SK-N-DZ (cell line): Measurements from ENCODE around the gene NEK10. TPM values are rescaled to one million over a fixed set of nuclear protein-coding genes. Genes with fewer than 3 reads are reported as not detected.
"Not testable (repeated sequence)": the region's sequence is repeated elsewhere in the genome, so short reads cannot be mapped to it uniquely, and the experiment has no call there.

Source experiments
- DNase-seq: peaks from one replicate; pipeline ENCODE4 v3.0.0-alpha.2; 2015; ENCODE audit warnings: low spot score
- polyA plus RNA-seq, 2 experiments: library from polyadenylated mRNA; depleted of rRNA; stranded (reverse); fragments of >200 nt; gene quantifications; 2 replicates each; pipeline ENCODE4 v1.2.3, GENCODE V29; 2014

Gene NEK10
- 0.23 and 0.93 TPM in 2 replicates for polyA plus RNA-seq (2014; cell fraction: cytosol; rRNA removed)
- 2.1 and 2.4 TPM in 2 replicates for polyA plus RNA-seq (2014; cell fraction: nucleus; rRNA removed)

- peak; percentile 93 for DNase-seq
Measured at GRCh38 chr3:27368831-27369607, at the start of gene NEK10. Gene NEK10 (minus strand): TSS chr3:27369383. CDS start chr3:27352882, 16,501 bp downstream.

- no peak for DNase-seq
Measured at GRCh38 chr3:27415202-27415601, 46.0 kb upstream of the NEK10 start.

GRCh38 chr3:27392950-27393679, 23.9 kb upstream of the NEK10 start:
- DNase-seq = no peak

GRCh38 chr3:27392414-27392813, 23.2 kb upstream of the NEK10 start:
- DNase-seq = not testable (repeated sequence)

GRCh38 chr3:27391796-27392195, 22.6 kb upstream of the NEK10 start:
- no peak for DNase-seq

GRCh38 chr3:27387625-27388024, 18.4 kb upstream of the NEK10 start:
- DNase-seq = no peak

- DNase-seq = no peak
Measured at GRCh38 chr3:27385504-27385903, 16.3 kb upstream of the NEK10 start.

- DNase-seq = no peak
Measured at GRCh38 chr3:27384191-27384590, 15.0 kb upstream of the NEK10 start.

GRCh38 chr3:27380433-27381357, 11.5 kb upstream of the NEK10 start:
- DNase-seq = no peak

- no peak for DNase-seq
Measured at GRCh38 chr3:27378331-27378730, 9.1 kb upstream of the NEK10 start.

GRCh38 chr3:27376109-27376772, 7.1 kb upstream of the NEK10 start:
- no peak for DNase-seq

- DNase-seq = no peak
Measured at GRCh38 chr3:27366062-27366591, 3.1 kb downstream of the NEK10 start.

GRCh38 chr3:27360113-27361078, 8.8 kb downstream of the NEK10 start:
- DNase-seq = no peak

GRCh38 chr3:27358372-27358771, 10.8 kb downstream of the NEK10 start:
- no peak for DNase-seq

GRCh38 chr3:27357665-27358258, 11.4 kb downstream of the NEK10 start:
- peak; percentile 36 for DNase-seq

GRCh38 chr3:27356976-27357375, 12.2 kb downstream of the NEK10 start:
- no peak for DNase-seq

- no peak for DNase-seq
Measured at GRCh38 chr3:27354588-27355203, 14.5 kb downstream of the NEK10 start.

GRCh38 chr3:27354161-27354560, 15.0 kb downstream of the NEK10 start:
- DNase-seq = no peak

GRCh38 chr3:27353221-27353620, 16.0 kb downstream of the NEK10 start:
- DNase-seq = no peak
